HG03460 (cell line): Measurements from ENCODE around the gene CTSL.
"Not testable (repeated sequence)": the region's sequence is repeated elsewhere in the genome, so short reads cannot be mapped to it uniquely, and the experiment has no call there.

Experiments
- ATAC-seq: cut with Tn5 transposase; IDR thresholded peaks from one replicate; pipeline ENCODE4 v1.9.1; 2021; ENCODE audit not compliant: unreplicated experiment

CTSL gene

DNA sequence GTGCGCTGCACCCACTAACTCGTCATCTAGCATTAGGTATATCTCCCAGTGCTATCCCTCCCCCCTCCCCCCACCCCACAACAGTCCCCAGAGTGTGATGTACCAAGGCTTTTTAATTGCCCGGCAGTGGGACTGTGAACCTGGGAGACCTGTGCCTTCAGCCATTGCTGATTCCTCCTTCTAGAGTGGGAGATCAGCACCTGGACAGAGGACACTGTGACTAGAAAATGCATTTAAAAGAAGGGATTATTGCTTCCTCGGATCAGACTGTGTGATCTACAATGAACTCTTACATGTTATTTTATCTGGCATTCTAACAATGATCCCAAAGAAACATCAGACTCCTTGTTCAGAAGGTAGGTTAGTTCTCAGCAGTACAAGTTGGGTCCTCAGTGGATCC is 25.9 kb downstream of the CTSL start:
- no peak for ATAC-seq

DNA sequence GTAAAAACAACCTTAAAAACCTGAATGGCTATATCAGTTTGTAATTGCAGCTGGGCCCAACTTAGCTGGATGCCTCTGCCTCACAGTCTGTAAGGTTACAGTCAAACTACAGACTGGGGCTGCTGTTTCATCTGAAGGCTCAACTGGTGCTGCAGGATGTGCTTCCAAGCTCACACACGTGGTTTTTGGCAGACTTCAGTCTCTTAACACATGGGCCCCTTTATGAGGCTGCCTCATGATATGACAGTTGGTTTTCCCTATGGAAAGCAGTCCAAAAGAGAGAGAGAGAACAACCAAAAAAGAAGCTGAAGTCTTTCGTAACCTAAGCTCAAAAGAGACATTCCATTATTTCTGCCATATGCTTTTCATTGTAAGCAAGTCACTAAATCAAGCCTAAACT is 27.4 kb downstream of the CTSL start:
- no peak for ATAC-seq

DNA sequence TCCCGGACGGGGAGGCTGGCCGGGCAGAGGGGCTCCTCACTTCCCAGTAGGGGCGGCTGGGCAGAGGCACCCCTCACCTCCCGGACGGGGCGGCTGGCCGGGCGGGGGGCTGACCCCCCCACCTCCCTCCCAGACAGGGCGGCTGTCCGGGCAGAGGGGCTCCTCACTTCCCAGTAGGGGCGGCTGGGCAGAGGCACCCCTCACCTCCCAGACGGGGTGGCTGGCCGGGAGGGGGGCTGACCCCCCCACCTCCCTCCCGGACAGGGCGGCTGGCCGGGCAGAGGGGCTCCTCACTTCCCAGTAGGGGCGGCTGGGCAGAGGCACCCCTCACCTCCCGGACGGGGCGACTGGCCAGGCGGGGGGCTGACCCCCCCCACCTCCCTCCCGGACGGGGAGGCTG is 32.4 kb downstream of the CTSL start:
- ATAC-seq: not testable (repeated sequence)

- ATAC-seq: not testable (repeated sequence)
Measured at GRCh38 chr9:87759980-87760379, 34.1 kb downstream of the CTSL start.

GRCh38 chr9:87760529-87760928 is 34.6 kb downstream of the CTSL start:
- no peak for ATAC-seq

DNA sequence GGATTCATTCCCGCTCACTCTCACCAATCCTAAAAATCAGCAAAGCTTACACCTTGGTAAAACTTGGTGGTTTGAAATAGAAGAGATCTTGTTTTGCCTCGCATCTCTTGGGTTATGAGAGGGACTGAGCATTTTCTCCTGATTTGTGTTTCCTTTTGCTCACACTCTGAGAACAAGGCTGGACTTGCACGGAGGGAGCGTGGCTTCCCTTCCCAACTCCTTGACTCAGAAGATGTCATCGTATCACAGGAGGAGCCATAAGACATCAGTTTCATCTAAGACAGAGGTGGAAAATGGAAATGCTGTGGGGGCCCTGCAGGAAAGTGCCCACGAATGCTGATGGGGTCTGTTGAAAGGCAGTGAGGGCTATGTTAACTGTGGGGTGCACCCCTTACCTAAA is 37.4 kb downstream of the CTSL start:
- ATAC-seq: no peak

- no peak for ATAC-seq
Measured at GRCh38 chr9:87765521-87765920, 39.6 kb downstream of the CTSL start.

- no peak for ATAC-seq
Measured at GRCh38 chr9:87766697-87767096, 40.8 kb downstream of the CTSL start.

DNA sequence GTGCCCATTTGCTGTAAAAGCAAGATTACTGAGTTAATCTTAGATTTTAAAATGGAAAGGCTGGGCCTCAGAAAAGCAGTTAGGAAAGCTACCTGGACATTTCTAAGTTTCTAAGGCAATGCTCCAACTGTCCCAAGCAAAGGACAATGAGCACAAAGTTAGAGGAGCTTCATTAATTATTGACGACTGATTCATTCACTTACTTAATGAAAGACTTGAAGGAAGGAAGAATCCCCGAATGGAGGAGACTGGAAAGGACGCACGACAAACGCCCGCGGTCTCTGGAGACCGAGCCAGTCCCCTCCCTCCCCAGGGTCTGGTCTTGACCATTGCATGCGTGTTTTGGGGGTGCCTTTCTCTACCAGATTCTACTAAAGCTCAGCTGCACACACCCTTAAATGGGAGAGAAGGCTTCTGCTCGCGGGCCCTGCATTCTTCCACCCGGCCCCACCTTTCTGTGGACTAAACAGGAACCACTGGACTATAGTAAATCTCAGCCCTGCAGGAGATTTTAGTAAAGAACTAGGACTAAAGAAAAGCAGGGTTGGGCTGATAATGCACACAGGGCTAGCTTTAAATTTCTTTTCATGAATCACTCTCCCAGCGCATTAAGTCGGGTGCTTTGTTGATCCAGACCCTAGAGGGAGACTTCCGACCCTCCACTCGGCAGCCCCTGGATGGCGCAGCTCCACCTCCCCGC is 44.8 kb downstream of the CTSL start:
- ATAC-seq: no peak

GRCh38 chr9:87771316-87772006 is 45.5 kb downstream of the CTSL start:
- no peak for ATAC-seq

DNA sequence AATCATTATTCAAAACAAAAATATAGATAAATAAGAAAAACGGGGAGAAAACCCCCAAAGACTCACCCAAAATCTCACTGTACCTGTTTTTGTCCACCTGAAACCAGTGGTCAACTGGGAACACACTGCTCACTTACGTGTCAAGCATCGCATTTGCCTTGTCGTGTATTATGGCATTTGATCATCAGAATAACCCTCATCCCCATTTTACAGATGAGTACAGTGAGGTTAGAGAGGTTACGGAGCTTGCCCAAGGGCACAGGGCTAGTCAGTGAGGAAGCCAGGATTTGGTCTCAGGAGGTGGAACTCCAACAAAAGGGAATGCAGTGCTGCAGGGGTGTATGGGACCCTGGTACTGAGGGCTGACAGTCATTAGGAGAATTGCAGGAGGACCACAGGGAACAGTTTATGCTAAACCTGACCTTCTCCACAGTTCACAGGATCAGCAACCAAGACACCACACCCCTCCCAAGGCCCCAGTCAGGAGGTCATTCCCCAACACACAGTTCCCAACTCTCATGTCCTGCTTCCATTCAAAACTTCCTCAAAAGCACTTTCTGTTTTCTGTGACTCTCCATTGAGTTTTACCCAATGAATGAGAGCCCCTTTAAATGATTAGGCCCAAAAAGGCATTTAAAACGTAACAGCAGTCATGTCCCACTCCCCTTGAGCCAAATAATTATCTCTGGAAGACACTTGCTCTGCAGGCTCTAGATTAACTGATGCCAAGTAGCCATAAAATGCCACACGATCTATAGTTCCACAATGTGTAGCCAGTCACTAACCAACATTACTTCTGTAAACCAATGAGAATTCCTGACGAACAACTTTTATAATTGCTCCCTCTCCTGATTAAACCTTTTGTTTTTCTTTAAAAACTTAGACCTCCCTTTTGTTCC is 50.8 kb downstream of the CTSL start:
- no peak for ATAC-seq

- ATAC-seq: no peak
Measured at GRCh38 chr9:87778996-87779395, 53.1 kb downstream of the CTSL start.
